ENCODE data around the gene NOX4.
"Not testable (repeated sequence)": the region's sequence is repeated elsewhere in the genome, so short reads cannot be mapped to it uniquely, and the experiment has no call there.

The NOX4 gene

GRCh38 chr11:89288004-89288403 is 203.2 kb downstream of the NOX4 start:
- not testable (repeated sequence) for DNase-seq

GRCh38 chr11:89286601-89287000 is 204.6 kb downstream of the NOX4 start:
- DNase-seq: not testable (repeated sequence)

DNA sequence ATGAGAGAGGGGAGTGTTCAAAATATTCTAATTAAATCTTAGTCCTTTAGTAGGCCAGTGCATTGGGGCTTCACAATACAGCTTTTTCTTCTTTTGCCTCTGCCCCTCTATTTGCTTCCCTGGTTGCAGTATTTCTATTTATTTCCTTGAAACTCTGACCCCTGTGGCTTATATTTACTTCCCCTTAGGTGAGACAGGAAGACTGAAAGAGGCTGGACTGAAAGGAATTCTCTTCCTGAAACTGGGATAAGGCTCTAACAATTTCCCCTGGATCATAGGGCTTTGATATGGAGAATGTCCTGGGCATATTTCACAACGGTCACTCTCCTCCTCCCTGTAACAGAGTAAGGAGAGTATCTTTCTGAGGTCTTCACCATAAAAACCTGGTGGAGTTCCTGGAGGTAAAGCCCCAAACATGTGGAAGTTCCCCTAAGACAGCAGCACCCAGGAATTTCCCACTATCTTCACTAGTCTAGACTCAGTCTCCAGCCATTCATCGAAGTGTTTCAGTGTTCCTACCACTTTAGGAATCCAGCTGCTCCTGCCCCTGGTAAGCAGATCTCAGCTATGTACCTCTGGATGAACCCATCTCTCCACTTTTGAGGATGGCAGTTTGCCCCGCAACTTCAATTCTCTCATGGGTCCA is 210.0 kb downstream of the NOX4 start:
- not testable (repeated sequence) for DNase-seq

DNA sequence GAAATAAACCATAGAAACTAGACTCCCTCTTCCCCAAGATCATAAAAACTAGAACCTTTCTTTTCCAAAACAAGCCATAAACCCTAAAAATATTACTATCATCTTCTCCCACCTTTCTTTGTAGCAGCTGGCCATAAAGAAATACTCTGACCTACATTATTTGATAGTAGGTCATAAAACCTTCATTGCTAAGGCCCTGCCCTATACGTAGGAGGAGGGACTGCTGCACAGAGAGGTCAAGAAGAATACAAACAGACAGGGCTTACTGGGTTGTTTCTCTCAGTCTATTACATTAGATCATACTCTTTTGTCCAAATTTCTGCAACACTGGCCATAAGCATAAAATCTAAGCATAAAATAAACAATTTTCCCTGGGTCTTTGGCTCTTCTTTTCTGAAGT is 212.0 kb downstream of the NOX4 start:
- DNase-seq: no peak

- DNase-seq: no peak
Observed at GRCh38 chr11:89275966-89276365, 215.2 kb downstream of the NOX4 start.
